Astrocyte of the hippocampus (primary cell): Measurements from ENCODE around the gene ACAP3.

Source experiments
- DNase-seq: peaks from one replicate; pipeline ENCODE4 v3.0.0; 2011; ENCODE audit warnings: low read depth, low spot score

ACAP3 gene

GRCh38 chr1:1245817-1246576 is 61.7 kb downstream of the ACAP3 start:
- DNase-seq = no peak

GRCh38 chr1:1245178-1245816 is 62.4 kb downstream of the ACAP3 start:
- DNase-seq = no peak

- no peak for DNase-seq
These were observed 63.4 kb downstream of the ACAP3 start for GRCh38 chr1:1244192-1244811.

- no peak for DNase-seq
These were observed 63.9 kb downstream of the ACAP3 start for GRCh38 chr1:1243807-1244191.

GRCh38 chr1:1243266-1243660 is 64.5 kb downstream of the ACAP3 start:
- DNase-seq = no peak

- no peak for DNase-seq
These were observed 65.1 kb downstream of the ACAP3 start for GRCh38 chr1:1242461-1243265.
